ENCODE results near the gene ZNF675. TPM values are rescaled to one million over a fixed set of nuclear protein-coding genes. Genes with fewer than 3 reads are reported as not detected.
"Not testable (repeated sequence)": the region's sequence is repeated elsewhere in the genome, so short reads cannot be mapped to it uniquely, and the experiment has no call there.

The ZNF675 gene
- total RNA-seq, 2 experiments from 2014 or later = 22.6 to 37.1 TPM

DNA sequence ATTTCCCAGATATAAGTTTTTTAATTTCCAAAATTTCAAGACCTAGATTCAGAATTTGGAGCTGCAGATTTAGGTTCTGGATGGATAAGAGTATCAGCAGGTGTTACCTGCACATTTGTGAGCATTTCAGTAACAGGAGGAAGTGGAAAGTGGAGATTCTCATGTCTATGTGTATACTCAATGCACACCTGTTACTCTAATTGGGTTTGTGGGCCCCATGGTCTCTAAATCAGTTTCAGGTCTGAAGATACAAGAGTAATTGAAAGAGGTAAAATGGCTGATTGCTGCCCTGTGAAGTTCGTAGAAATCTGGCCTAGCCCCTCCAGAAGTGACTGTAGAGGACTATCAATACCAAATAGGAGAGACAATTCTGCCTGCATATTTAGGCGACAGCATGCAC lies 13.9 kb downstream of the ZNF675 start:
- POLR2A ChIA-PET = no interaction called here
- Histone ChIP-seq H3K4me3 (ENCODE audit: low read depth, low read length, poor library complexity, severe bottlenecking) (no peak overlapping the region), H3K79me2 (ENCODE audit: insufficient read depth, low read depth, low read length) (peaks cover 94% of the 10 kb centered on the region), H3K9me3 (ENCODE audit: low read length) (peaks cover 59% of the 10 kb centered on the region), H3K27ac (ENCODE audit: low read depth, low read length, poor library complexity, severe bottlenecking) (no peak overlapping the region), H2AFZ (ENCODE audit: low read length) (no peak overlapping the region), H4K20me1 (ENCODE audit: insufficient read depth, low read length) (peaks cover 5% of the 10 kb centered on the region; the same call in 1 of the 2 replicates), H3K9me2 (ENCODE audit: insufficient read depth, low read length) (no peaks in the 10 kb centered on the region), H3K36me3 (ENCODE audit: insufficient read depth, low read length) (peaks cover 91% of the 10 kb centered on the region), H3K4me1 (ENCODE audit: insufficient read depth, low read length, poor library complexity, severe bottlenecking) (peaks cover 7% of the 10 kb centered on the region), H3K4me2 (ENCODE audit: low read length) (no peak overlapping the region)
- no peak for TF ChIP-seq EZH2phosphoT487 (IDR thresholded peaks at IDR 0.05; ENCODE audit: borderline replicate concordance, low read depth, low read length)
- TF ChIP-seq, protein P1, sequence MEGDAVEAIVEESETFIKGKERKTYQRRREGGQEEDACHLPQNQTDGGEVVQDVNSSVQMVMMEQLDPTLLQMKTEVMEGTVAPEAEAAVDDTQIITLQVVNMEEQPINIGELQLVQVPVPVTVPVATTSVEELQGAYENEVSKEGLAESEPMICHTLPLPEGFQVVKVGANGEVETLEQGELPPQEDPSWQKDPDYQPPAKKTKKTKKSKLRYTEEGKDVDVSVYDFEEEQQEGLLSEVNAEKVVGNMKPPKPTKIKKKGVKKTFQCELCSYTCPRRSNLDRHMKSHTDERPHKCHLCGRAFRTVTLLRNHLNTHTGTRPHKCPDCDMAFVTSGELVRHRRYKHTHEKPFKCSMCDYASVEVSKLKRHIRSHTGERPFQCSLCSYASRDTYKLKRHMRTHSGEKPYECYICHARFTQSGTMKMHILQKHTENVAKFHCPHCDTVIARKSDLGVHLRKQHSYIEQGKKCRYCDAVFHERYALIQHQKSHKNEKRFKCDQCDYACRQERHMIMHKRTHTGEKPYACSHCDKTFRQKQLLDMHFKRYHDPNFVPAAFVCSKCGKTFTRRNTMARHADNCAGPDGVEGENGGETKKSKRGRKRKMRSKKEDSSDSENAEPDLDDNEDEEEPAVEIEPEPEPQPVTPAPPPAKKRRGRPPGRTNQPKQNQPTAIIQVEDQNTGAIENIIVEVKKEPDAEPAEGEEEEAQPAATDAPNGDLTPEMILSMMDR (conservative IDR thresholded peaks at IDR 0.05; ENCODE audit: low read length) = no peak
- CTCF ChIA-PET (ENCODE audit: unreplicated experiment) = no interaction called here
- peak; percentile 16 for DNase-seq (ENCODE audit: low spot score)
- no TSS peak for BruUV-seq (replicated peaks)
- intact Hi-C loops (cut with micrococcal nuclease; ENCODE audit: unreplicated experiment) = no loop called here

DNA sequence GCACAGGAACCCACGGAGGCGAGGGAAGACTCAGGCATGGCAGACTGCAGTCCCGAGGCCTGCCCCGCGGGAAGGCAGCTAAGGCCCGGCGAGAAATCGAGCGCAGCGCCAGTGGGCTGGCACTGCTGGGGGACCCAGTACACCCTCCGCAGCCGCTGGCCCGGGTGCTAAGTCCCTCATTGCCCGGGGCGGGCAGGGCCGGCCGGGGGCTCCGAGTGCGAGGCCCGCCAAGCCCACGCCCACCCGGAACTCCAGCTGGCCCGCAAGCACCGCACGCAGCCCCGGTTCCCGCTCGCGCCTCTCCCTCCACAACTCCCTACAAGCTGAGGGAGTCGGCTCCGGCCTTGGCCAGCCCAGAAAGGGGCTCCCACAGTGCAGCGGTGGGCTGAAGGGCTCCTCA lies 18.4 kb downstream of the ZNF675 start:
- H3K9me3 ChIP-seq (ENCODE audit: low read length) = peaks cover 62% of the 10 kb centered on the region
- POLR2A ChIA-PET = interaction anchor here (0.6 to 1.0 kb wide), 2 partner anchors 12 to 53 kb away, joined by 3 to 8 read pairs; no protein-coding TSS in a partner anchor
- H3K4me2 ChIP-seq (ENCODE audit: low read length); intact Hi-C loops (cut with micrococcal nuclease; ENCODE audit: unreplicated experiment); H4K20me1 ChIP-seq (ENCODE audit: insufficient read depth, low read length); H3K4me3 ChIP-seq (ENCODE audit: low read depth, low read length, poor library complexity, severe bottlenecking); BruUV-seq (replicated peaks); DNase-seq (ENCODE audit: low spot score); H3K9me2 ChIP-seq (ENCODE audit: insufficient read depth, low read length); CTCF ChIA-PET (ENCODE audit: unreplicated experiment); H2AFZ ChIP-seq (ENCODE audit: low read length); H3K27ac ChIP-seq (ENCODE audit: low read depth, low read length, poor library complexity, severe bottlenecking); H3K4me1 ChIP-seq (ENCODE audit: insufficient read depth, low read length, poor library complexity, severe bottlenecking): not testable (repeated sequence)
- peaks cover 89% of the 10 kb centered on the region for H3K36me3 ChIP-seq (ENCODE audit: insufficient read depth, low read length)
- H3K79me2 ChIP-seq (ENCODE audit: insufficient read depth, low read depth, low read length) = peaks cover 80% of the 10 kb centered on the region

DNA sequence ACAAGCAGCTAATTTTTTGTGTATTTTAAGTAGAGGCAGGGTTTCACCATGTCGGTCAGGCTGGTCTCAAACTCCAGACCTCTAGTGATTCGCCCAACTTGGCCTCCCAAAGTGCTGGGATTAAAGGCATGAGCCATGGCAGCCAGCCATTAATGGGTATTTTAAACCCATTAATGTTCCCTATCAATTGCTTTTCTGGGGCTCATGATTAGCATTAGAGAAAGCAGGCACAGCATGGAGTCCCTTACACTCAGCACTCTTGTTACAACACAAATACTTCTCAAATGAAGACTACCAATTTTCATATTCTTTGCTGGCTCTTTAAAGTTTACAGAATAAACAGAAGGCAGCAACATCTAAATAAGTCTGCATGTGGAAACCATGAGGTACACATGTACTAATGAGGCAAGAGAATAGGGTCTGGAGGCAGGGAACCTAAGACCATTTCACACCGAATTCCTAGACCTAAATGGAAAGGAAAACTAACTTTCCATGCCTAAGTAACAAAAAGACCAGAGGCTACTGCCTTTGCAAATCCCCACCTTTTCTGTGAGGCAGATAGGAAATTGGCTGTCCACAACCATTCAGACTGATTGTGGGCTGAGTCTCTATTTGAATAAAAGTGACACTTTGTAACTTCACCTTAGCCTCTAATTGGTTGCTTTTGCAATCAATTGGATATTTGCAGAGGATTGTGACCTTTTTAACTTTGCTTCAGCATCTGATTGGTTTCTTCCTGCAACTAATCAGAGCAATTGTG lies 21.2 kb downstream of the ZNF675 start:
- Histone ChIP-seq H3K9me3 (ENCODE audit: low read length) (peaks cover 58% of the 10 kb centered on the region), H3K4me2 (ENCODE audit: low read length) (no peak overlapping the region), H3K27ac (ENCODE audit: low read depth, low read length, poor library complexity, severe bottlenecking) (no peak overlapping the region), H3K36me3 (ENCODE audit: insufficient read depth, low read length) (peaks cover 89% of the 10 kb centered on the region), H4K20me1 (ENCODE audit: insufficient read depth, low read length) (no peaks in the 10 kb centered on the region), H3K9me2 (ENCODE audit: insufficient read depth, low read length) (no peaks in the 10 kb centered on the region), H3K4me3 (ENCODE audit: low read depth, low read length, poor library complexity, severe bottlenecking) (no peak overlapping the region), H3K79me2 (ENCODE audit: insufficient read depth, low read depth, low read length) (peaks cover 68% of the 10 kb centered on the region), H3K4me1 (ENCODE audit: insufficient read depth, low read length, poor library complexity, severe bottlenecking) (peaks cover 6% of the 10 kb centered on the region), H2AFZ (ENCODE audit: low read length) (no peak overlapping the region)
- POLR2A ChIA-PET = no interaction called here
- TF ChIP-seq, protein P1 (conservative IDR thresholded peaks at IDR 0.05; ENCODE audit: low read length) = no peak
- no peak for TF ChIP-seq EZH2phosphoT487 (IDR thresholded peaks at IDR 0.05; ENCODE audit: borderline replicate concordance, low read depth, low read length)
- DNase-seq (ENCODE audit: low spot score) = no peak
- CTCF ChIA-PET (ENCODE audit: unreplicated experiment) = no interaction called here
- intact Hi-C loops (cut with micrococcal nuclease; ENCODE audit: unreplicated experiment) = no loop called here
- no TSS peak for BruUV-seq (replicated peaks)

DNA sequence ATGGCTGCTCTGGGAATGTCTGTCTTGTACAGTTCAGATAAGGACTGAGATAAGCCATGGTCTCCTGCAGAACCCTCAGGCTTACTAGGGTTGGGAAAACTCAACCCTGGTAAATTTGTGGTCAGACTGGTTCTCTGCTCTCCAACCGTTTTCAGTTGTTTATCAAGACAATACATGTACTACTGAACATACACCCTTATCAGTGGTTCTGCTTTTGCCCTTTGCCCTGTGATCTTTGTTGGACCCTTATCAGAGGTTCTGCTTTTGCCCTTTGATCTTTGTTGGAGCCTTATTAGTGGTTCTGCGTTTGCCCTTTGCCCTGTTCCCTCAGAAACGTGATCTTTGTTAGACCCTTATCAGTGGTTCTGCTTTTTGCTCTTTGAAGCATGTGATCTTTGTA lies 37.2 kb downstream of the ZNF675 start:
- DNase-seq (ENCODE audit: low spot score); H3K4me1 ChIP-seq (ENCODE audit: insufficient read depth, low read length, poor library complexity, severe bottlenecking); H4K20me1 ChIP-seq (ENCODE audit: insufficient read depth, low read length); H3K9me2 ChIP-seq (ENCODE audit: insufficient read depth, low read length); BruUV-seq (replicated peaks); intact Hi-C loops (cut with micrococcal nuclease; ENCODE audit: unreplicated experiment); CTCF ChIA-PET (ENCODE audit: unreplicated experiment); H3K27ac ChIP-seq (ENCODE audit: low read depth, low read length, poor library complexity, severe bottlenecking); H3K4me3 ChIP-seq (ENCODE audit: low read depth, low read length, poor library complexity, severe bottlenecking); H3K4me2 ChIP-seq (ENCODE audit: low read length); H3K79me2 ChIP-seq (ENCODE audit: insufficient read depth, low read depth, low read length); POLR2A ChIA-PET; H2AFZ ChIP-seq (ENCODE audit: low read length): not testable (repeated sequence)
- Histone ChIP-seq H3K9me3 (ENCODE audit: low read length) (peaks cover 51% of the 10 kb centered on the region), H3K36me3 (ENCODE audit: insufficient read depth, low read length) (peaks cover 40% of the 10 kb centered on the region)

All from OCI-LY7 (cell line).